Endothelial cell of umbilical vein (primary cell): Measurements from ENCODE around the gene PLEKHA8.

ENCODE experiments used
- EZH2 ChIP-seq: IDR thresholded peaks from 2 replicates; pipeline ENCODE4 v1.6.1; 2012; ENCODE audit warnings: borderline replicate concordance, low read depth, mild to moderate bottlenecking, moderate library complexity, low read length, inconsistent platforms; ENCODE audit not compliant: severe bottlenecking
- FOS ChIP-seq: IDR thresholded peaks from 2 replicates; pipeline ENCODE4 v1.6.1; 2011; ENCODE audit warnings: mild to moderate bottlenecking, low read length, moderate library complexity, borderline replicate concordance; ENCODE audit not compliant: insufficient read depth
- GATA2 ChIP-seq: IDR thresholded peaks from 2 replicates; pipeline ENCODE4 v1.7.0; 2011; ENCODE audit warnings: low read depth, mild to moderate bottlenecking, moderate library complexity, mixed read lengths, low read length; ENCODE audit not compliant: insufficient read length, insufficient read depth
- JUN ChIP-seq: IDR thresholded peaks from 2 replicates; pipeline ENCODE4 v1.6.1; 2011; ENCODE audit warnings: borderline replicate concordance, low read depth; ENCODE audit not compliant: insufficient read length, insufficient read depth
- MAX ChIP-seq: IDR thresholded peaks from 2 replicates; pipeline ENCODE4 v1.6.1; 2011; ENCODE audit not compliant: insufficient read depth, insufficient read length
- MYC ChIP-seq: IDR thresholded peaks from one replicate; pipeline ENCODE4 v1.6.1; 2011; ENCODE audit warnings: mild to moderate bottlenecking, low read depth, low read length
- POLR2A ChIP-seq: IDR thresholded peaks from 2 replicates; pipeline ENCODE4 v1.6.1; 2012; ENCODE audit warnings: low read depth, mild to moderate bottlenecking, control low read depth, low read length
- POLR2AphosphoS5 ChIP-seq: IDR thresholded peaks from 2 replicates; pipeline ENCODE4 v1.6.1; 2012; ENCODE audit warnings: low read depth, mild to moderate bottlenecking, control low read depth, low read length, moderate library complexity; ENCODE audit not compliant: insufficient read depth
- TF ChIP-seq, protein P1 (sequence below), 2 donors: IDR thresholded peaks; 1 replicate in 1 of 2; 2 replicates in 1 of 2; pipeline ENCODE4 v1.5.1; 2011; ENCODE audit warnings: low read length in 2 of 2, mild to moderate bottlenecking in 2 of 2, moderate library complexity in 2 of 2, control low read depth in 1 of 2, inconsistent platforms in 1 of 2, low read depth in 1 of 2; ENCODE audit not compliant: insufficient read depth in 1 of 2; ENCODE audit errors: extremely low read depth in 1 of 2

- TF ChIP-seq, protein P1, sequence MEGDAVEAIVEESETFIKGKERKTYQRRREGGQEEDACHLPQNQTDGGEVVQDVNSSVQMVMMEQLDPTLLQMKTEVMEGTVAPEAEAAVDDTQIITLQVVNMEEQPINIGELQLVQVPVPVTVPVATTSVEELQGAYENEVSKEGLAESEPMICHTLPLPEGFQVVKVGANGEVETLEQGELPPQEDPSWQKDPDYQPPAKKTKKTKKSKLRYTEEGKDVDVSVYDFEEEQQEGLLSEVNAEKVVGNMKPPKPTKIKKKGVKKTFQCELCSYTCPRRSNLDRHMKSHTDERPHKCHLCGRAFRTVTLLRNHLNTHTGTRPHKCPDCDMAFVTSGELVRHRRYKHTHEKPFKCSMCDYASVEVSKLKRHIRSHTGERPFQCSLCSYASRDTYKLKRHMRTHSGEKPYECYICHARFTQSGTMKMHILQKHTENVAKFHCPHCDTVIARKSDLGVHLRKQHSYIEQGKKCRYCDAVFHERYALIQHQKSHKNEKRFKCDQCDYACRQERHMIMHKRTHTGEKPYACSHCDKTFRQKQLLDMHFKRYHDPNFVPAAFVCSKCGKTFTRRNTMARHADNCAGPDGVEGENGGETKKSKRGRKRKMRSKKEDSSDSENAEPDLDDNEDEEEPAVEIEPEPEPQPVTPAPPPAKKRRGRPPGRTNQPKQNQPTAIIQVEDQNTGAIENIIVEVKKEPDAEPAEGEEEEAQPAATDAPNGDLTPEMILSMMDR (IDR thresholded peaks at IDR 0.05; ENCODE audit: extremely low read depth in 1 of 2, insufficient read depth in 1 of 2, low read depth in 1 of 2, low read length in 2 of 2), result no peak
- TF ChIP-seq POLR2A (no peak), FOS (no peak), POLR2AphosphoS5 (no peak), JUN (no peak), MAX (no peak), EZH2 (no peak), GATA2 (no peak), MYC (no peak)
Observed at GRCh38 chr7:29990931-29991330, 37.3 kb upstream of the PLEKHA8 start.
